HepG2 (cell line): Measurements from ENCODE around the gene DPEP3. TPM values are rescaled to one million over a fixed set of nuclear protein-coding genes. Genes with fewer than 3 reads are reported as not detected.
A peak's percentile ranks its signal among the peaks of the same experiment; 100 is the strongest.

ENCODE experiments used
- ARID4A ChIP-seq: sonication (generic); formaldehyde crosslinking; IDR thresholded peaks from 2 replicates; pipeline ENCODE4 v1.5.0; 2020; ENCODE audit warnings: mild to moderate bottlenecking, missing genetic modification reagents, borderline replicate concordance
- ATF7 ChIP-seq, 2 experiments: fragments of 450-650 bp in 1 of 2; sonication (generic) in 1 of 2; formaldehyde crosslinking in 1 of 2; IDR thresholded peaks; 2 replicates each; pipeline versions ENCODE4 v1.4.0 to v1.6.1; 2016 to 2020; ENCODE audit warnings: antibody characterized with exemption in 1 of 2, mild to moderate bottlenecking in 1 of 2, missing genetic modification reagents in 1 of 2
- IRX3 ChIP-seq: sonication (generic); formaldehyde crosslinking; IDR thresholded peaks from 2 replicates; pipeline ENCODE4 v1.8.1; 2023; ENCODE audit warnings: mild to moderate bottlenecking, low read depth, missing genetic modification reagents, borderline replicate concordance
- JUND ChIP-seq: sonication (generic); formaldehyde crosslinking; IDR thresholded peaks from 2 replicates; pipeline ENCODE4 v1.8.0; 2022; ENCODE audit warnings: mild to moderate bottlenecking, missing genetic modification reagents
- KDM5B ChIP-seq: sonication (generic); formaldehyde crosslinking; IDR thresholded peaks from 2 replicates; pipeline ENCODE4 v1.4.0; 2020; ENCODE audit warnings: missing genetic modification reagents, mild to moderate bottlenecking, borderline replicate concordance
- NFE2L1 ChIP-seq: sonication (generic); formaldehyde crosslinking; IDR thresholded peaks from 2 replicates; pipeline ENCODE4 v1.4.0; 2020; ENCODE audit warnings: missing genetic modification reagents, mild to moderate bottlenecking, borderline replicate concordance
- SALL1 ChIP-seq: sonication (generic); formaldehyde crosslinking; IDR thresholded peaks from 2 replicates; pipeline ENCODE4 v1.8.0; 2022; ENCODE audit warnings: mild to moderate bottlenecking, missing genetic modification reagents
- SMC3 ChIP-seq: IDR thresholded peaks from 2 replicates; pipeline ENCODE4 v1.6.1; 2011; ENCODE audit warnings: low read length, improper control_type of control experiment
- STAT6 ChIP-seq: sonication (generic); formaldehyde crosslinking; IDR thresholded peaks from 2 replicates; pipeline ENCODE4 v1.4.0; 2020; ENCODE audit warnings: missing genetic modification reagents, mild to moderate bottlenecking, borderline replicate concordance
- TEF ChIP-seq: sonication (generic); formaldehyde crosslinking; IDR thresholded peaks from 2 replicates; pipeline ENCODE4 v1.5.0; 2020; ENCODE audit warnings: missing genetic modification reagents
- YEATS4 ChIP-seq: sonication (generic); formaldehyde crosslinking; IDR thresholded peaks from 2 replicates; pipeline ENCODE4 v1.4.0; 2020; ENCODE audit warnings: missing genetic modification reagents, borderline replicate concordance
- ZBED4 ChIP-seq: sonication (generic); formaldehyde crosslinking; IDR thresholded peaks from 2 replicates; pipeline ENCODE4 v1.4.0; 2020; ENCODE audit warnings: missing genetic modification reagents, borderline replicate concordance
- ZFP41 ChIP-seq: sonication (generic); formaldehyde crosslinking; IDR thresholded peaks from 2 replicates; pipeline ENCODE4 v1.4.0; 2020; ENCODE audit warnings: mild to moderate bottlenecking, missing genetic modification reagents, borderline replicate concordance
- ZNF251 ChIP-seq: sonication (generic); formaldehyde crosslinking; IDR thresholded peaks from 2 replicates; pipeline ENCODE4 v1.9.0; 2021; ENCODE audit warnings: mild to moderate bottlenecking, missing genetic modification reagents
- ZNF552 ChIP-seq: sonication (generic); formaldehyde crosslinking; IDR thresholded peaks from 2 replicates; pipeline ENCODE4 v1.9.0; 2022; ENCODE audit warnings: missing genetic modification reagents, mild to moderate bottlenecking, borderline replicate concordance
- ZNF83 ChIP-seq: sonication (generic); formaldehyde crosslinking; IDR thresholded peaks from 2 replicates; pipeline ENCODE4 v1.4.0; 2020; ENCODE audit warnings: missing genetic modification reagents, mild to moderate bottlenecking, borderline replicate concordance
- polyA plus RNA-seq, 8 experiments: library from polyadenylated mRNA; depleted of rRNA in 3 of 8; stranded (reverse) in 7 of 8; unstranded in 1 of 8; fragments of >200 nt; fragmentation: Illumina TruSeq in 4 of 8; extraction: Trizol in 4 of 8; gene quantifications; 2 replicates each; pipeline versions ENCODE4 v1.2.1 to v1.2.3, GENCODE V29; 2011 to 2016; ENCODE audit warnings: low read depth in 4 of 8, missing spikeins in 1 of 8, mixed read lengths in 1 of 8; ENCODE audit not compliant: insufficient read depth in 1 of 8
- total RNA-seq, 5 experiments: library from RNA; depleted of rRNA; stranded (reverse); fragments of >200 nt; fragmentation: Illumina TruSeq; extraction: Trizol; gene quantifications; 2 replicates each; pipeline ENCODE4 v1.2.3, GENCODE V29; 2016; ENCODE audit warnings: low read depth in 1 of 5

The DPEP3 gene
- total and polyA plus RNA-seq, 2 of the 13 experiments (the other 11 are each of a cell fraction or from before 2014, with no cell fraction given) = not detected

- TF ChIP-seq ZBED4 (no peak; the same call in 1 of the 2 replicates), ZNF251 (CRISPR knock-in tag) (no peak), NFE2L1 (CRISPR knock-in tag) (no peak), ZNF83 (CRISPR knock-in tag) (no peak), JUND (CRISPR knock-in tag) (no peak), STAT6 (no peak), IRX3 (CRISPR knock-in tag) (no peak), ZNF552 (CRISPR knock-in tag) (no peak), ARID4A (CRISPR knock-in tag) (peak; percentile 14; the same call in 1 of the 2 replicates), ATF7 (IDR thresholded peaks at IDR 0.05) (no peak), ATF7 (CRISPR knock-in tag; IDR thresholded peaks at IDR 0.05) (0 out of 2 replicates have a peak, but pooled peaks have one; percentile 60), SALL1 (CRISPR knock-in tag) (no peak), KDM5B (no peak; the same call in 1 of the 2 replicates), YEATS4 (CRISPR knock-in tag) (0 out of 2 replicates have a peak, but pooled peaks have one; percentile 39), ZFP41 (no peak), TEF (CRISPR knock-in tag) (no peak), SMC3 (no peak)
Observed at GRCh38 chr16:67966549-67967182, 13.6 kb downstream of the DPEP3 start (continued).
